ENCODE results near the gene MIS18A. TPM values are rescaled to one million over a fixed set of nuclear protein-coding genes. Genes with fewer than 3 reads are reported as not detected.

Gene MIS18A
- total RNA-seq, 1 donor from 2014 or later = 4.7 TPM

DNA sequence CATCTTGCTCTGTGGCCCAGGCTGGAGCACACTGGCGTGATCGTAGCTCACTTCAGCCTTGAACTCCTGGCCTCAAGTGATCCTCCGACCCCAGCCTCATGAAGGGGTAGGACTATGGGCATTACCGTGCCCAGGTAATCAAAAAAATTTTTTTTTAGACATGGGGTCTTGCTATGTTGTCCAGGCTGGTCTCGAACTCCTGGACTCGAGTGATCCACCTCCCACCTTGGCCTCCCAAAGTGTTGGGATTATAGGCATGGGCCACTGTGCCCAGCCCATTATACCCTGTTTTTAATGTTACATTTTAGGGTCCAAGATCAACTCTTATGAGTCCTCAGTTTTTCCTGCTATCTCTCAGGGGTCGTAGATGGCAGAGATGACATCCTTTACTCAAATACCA, 26.1 kb upstream of the MIS18A start:
- no peaks in the 10 kb centered on the region for H3K36me3 ChIP-seq
- H3K4me1 ChIP-seq = no peaks in the 10 kb centered on the region
- ATAC-seq = no peak
- no peak overlapping the region for H3K4me3 ChIP-seq
- no peaks in the 10 kb centered on the region for H3K9me3 ChIP-seq
- intact Hi-C loops (cut with DNase I) = no loop called here
- TF ChIP-seq, protein P1, sequence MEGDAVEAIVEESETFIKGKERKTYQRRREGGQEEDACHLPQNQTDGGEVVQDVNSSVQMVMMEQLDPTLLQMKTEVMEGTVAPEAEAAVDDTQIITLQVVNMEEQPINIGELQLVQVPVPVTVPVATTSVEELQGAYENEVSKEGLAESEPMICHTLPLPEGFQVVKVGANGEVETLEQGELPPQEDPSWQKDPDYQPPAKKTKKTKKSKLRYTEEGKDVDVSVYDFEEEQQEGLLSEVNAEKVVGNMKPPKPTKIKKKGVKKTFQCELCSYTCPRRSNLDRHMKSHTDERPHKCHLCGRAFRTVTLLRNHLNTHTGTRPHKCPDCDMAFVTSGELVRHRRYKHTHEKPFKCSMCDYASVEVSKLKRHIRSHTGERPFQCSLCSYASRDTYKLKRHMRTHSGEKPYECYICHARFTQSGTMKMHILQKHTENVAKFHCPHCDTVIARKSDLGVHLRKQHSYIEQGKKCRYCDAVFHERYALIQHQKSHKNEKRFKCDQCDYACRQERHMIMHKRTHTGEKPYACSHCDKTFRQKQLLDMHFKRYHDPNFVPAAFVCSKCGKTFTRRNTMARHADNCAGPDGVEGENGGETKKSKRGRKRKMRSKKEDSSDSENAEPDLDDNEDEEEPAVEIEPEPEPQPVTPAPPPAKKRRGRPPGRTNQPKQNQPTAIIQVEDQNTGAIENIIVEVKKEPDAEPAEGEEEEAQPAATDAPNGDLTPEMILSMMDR (IDR thresholded peaks at IDR 0.05) = no peak
- H3K27me3 ChIP-seq (ENCODE audit: low read depth) = no peaks in the 10 kb centered on the region
- no peak for DNase-seq
- no peak overlapping the region for H3K27ac ChIP-seq

DNA sequence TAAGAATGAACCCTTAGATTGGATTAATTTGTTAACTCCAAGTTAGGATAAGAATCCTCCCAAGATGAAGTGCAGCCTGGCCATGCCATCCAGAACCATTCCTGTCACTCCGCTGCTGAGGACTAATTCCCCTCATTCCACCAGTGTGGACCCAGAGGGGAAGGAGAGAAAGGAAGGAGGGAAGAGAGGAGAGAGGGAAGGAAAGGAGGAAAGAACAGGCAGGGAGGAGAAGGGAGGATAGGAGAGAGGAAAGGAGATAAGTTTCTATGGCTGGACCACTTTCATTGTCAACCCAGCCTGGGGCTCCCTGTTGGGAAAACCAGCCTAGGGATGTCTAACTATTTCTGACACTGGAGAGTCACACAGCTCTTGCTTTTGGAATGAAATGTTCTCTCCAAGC, 24.5 kb upstream of the MIS18A start:
- intact Hi-C loops (cut with DNase I) = no loop called here
- Histone ChIP-seq H3K4me1 (no peaks in the 10 kb centered on the region), H3K27me3 (ENCODE audit: low read depth) (no peaks in the 10 kb centered on the region), H3K27ac (no peak overlapping the region), H3K36me3 (no peaks in the 10 kb centered on the region), H3K9me3 (no peaks in the 10 kb centered on the region), H3K4me3 (no peak overlapping the region)
- ATAC-seq (no peak), DNase-seq (no peak)
- TF ChIP-seq, protein P1 (IDR thresholded peaks at IDR 0.05) = no peak

DNA sequence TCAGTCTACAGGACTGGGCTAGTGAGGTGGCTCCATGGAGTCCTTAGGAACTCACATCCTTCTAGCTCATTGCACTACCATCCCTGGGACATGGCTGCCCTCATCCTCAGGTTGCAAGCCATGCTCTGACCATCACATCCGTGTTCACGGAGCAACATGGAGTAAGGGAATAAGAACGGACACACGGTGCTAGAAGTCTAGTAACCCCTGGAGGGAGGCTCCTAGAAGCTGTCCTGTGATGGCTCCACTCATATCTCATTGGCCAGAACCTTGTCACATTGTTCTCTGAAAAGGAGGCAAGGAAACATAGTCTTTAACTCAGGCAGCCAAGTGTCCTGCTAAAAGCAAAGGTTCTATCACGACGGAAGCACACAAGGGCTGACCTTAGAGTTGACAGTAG, 23.7 kb upstream of the MIS18A start:
- Histone ChIP-seq H3K27me3 (ENCODE audit: low read depth) (no peaks in the 10 kb centered on the region), H3K4me3 (no peak overlapping the region), H3K4me1 (no peaks in the 10 kb centered on the region), H3K27ac (no peak overlapping the region), H3K9me3 (no peaks in the 10 kb centered on the region), H3K36me3 (no peaks in the 10 kb centered on the region)
- ATAC-seq (no peak), DNase-seq (no peak)
- intact Hi-C loops (cut with DNase I) = no loop called here
- TF ChIP-seq, protein P1 (IDR thresholded peaks at IDR 0.05) = no peak

DNA sequence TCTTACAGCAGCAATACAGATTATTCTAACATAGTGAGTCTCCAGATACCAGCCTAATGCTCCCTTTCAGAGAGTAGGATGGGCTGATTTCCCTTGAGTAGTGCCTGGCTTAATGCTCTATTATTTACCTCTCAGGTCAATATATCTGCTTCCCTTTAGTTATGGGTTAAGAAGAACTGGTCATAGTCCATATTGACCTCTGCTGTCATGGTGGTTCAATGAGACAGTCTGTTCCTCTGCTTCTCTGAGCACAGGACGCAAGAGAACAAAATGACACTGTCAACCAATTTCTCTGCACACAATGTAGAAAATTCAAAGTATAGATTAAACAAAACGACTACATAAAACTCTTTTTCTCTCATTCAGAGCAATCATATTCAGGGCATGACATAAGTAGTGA, 22.7 kb upstream of the MIS18A start:
- no peaks in the 10 kb centered on the region for H3K27me3 ChIP-seq (ENCODE audit: low read depth)
- intact Hi-C loops (cut with DNase I) = no loop called here
- H3K4me1 ChIP-seq = no peaks in the 10 kb centered on the region
- no peak overlapping the region for H3K4me3 ChIP-seq
- ATAC-seq = no peak
- TF ChIP-seq, protein P1 (IDR thresholded peaks at IDR 0.05) = no peak
- no peak for DNase-seq
- H3K9me3 ChIP-seq = no peaks in the 10 kb centered on the region
- no peaks in the 10 kb centered on the region for H3K36me3 ChIP-seq
- H3K27ac ChIP-seq = no peak overlapping the region

DNA sequence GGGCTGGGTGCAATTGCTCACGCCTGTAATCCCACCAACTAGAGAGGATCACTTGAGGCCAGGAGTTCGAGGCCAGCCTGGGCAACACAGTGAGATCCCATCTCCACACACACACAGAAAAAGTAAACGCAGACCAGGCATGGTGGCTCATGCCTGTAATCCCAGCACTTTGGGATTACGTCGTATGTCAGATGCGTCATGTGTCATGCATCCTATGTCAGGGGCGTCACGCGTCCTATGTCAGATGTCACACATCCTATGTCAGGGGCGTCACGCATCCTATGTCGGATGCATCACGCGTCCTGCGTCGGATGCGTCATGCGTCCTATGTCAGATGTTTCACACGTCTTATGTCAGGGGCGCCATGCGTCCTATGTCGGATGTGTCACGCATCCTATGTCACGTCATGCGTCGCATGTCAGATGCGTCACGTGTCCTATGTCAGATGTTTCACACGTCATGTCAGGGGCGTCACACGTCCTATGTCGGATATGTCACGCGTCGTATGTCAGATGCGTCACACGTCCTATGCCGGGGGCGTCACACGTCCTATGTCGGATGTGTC, 21.4 kb upstream of the MIS18A start:
- Histone ChIP-seq H3K36me3 (no peaks in the 10 kb centered on the region), H3K4me3 (no peak overlapping the region), H3K27ac (no peak overlapping the region), H3K9me3 (no peaks in the 10 kb centered on the region), H3K4me1 (no peaks in the 10 kb centered on the region), H3K27me3 (ENCODE audit: low read depth) (no peaks in the 10 kb centered on the region)
- DNase-seq (no peak), ATAC-seq (no peak)
- TF ChIP-seq, protein P1 (IDR thresholded peaks at IDR 0.05) = no peak
- intact Hi-C loops (cut with DNase I) = no loop called here

DNA sequence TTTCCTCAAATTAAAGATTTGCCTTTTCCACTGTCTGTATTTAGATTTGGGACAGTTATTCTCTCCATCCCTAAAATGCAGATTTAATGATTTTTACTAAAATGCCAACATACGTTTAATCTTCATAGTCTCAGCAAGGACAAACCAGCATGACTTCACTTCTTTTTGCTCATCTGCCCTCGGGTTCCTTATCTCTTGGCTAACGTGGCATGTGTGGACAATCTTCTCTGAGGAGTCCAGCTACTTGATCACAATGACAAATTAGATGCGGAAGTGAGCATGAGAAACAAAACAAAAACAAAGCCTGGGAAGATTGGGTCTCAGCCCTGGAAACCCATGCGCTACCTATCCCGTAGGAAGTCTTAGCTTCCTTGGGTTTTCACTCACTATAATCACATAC, 20.8 kb upstream of the MIS18A start:
- ATAC-seq = no peak
- TF ChIP-seq, protein P1 (IDR thresholded peaks at IDR 0.05) = no peak
- intact Hi-C loops (cut with DNase I) = no loop called here

More for the DNA sequence above, 20.8 kb upstream of the MIS18A start:
- Histone ChIP-seq H3K4me3 (no peak overlapping the region), H3K9me3 (no peaks in the 10 kb centered on the region), H3K27ac (no peak overlapping the region), H3K36me3 (no peaks in the 10 kb centered on the region), H3K27me3 (ENCODE audit: low read depth) (no peaks in the 10 kb centered on the region), H3K4me1 (no peaks in the 10 kb centered on the region)
- DNase-seq = no peak

Data from lower lobe of right lung (tissue), 2 donors.